Prostate gland (tissue), 2 donors: ENCODE results near the gene ANGPTL2. TPM values are rescaled to one million over a fixed set of nuclear protein-coding genes. Genes with fewer than 3 reads are reported as not detected.

Source experiments
- DNase-seq: peaks from one replicate; pipeline ENCODE4 v3.0.0-alpha.2; 2019; ENCODE audit warnings: low spot score
- H3K27ac ChIP-seq, 2 donors: fragments of 200-600 bp; sonication (generic); 2 replicates each; pipeline ENCODE4 v1.5.1; 2017 to 2019
- H3K27me3 ChIP-seq: fragments of 200-600 bp; sonication (generic); replicated peaks from 2 replicates; pipeline ENCODE4 v1.5.1; 2019; ENCODE audit not compliant: insufficient read depth
- H3K36me3 ChIP-seq, 2 donors: fragments of 200-600 bp; sonication (generic); 1 replicate in 1 of 2; 2 replicates in 1 of 2; pipeline versions ENCODE4 v1.5.1 to v1.8.1; 2017 to 2019
- H3K4me1 ChIP-seq: fragments of 200-600 bp; sonication (generic); replicated peaks from 2 replicates; pipeline ENCODE4 v1.5.1; 2019
- H3K4me3 ChIP-seq, 2 donors: fragments of 200-600 bp; sonication (generic); 2 replicates each; pipeline ENCODE4 v1.5.1; 2017 to 2019
- H3K9me3 ChIP-seq: fragments of 200-600 bp; sonication (generic); 2 replicates; pipeline ENCODE4 v1.5.1; 2017
- POLR2A ChIP-seq: fragments of 450-650 bp; IDR thresholded peaks from one replicate; pipeline ENCODE4 v1.6.1; 2016; ENCODE audit warnings: antibody characterized with exemption, mild to moderate bottlenecking
- POLR2AphosphoS5 ChIP-seq: sonication (generic); formaldehyde crosslinking; IDR thresholded peaks from one replicate; pipeline ENCODE4 v1.6.1; 2017; ENCODE audit warnings: antibody characterized with exemption
- WGBS: methylation state at CpG from one replicate; pipeline ENCODE4 v1.1.5; 2018; 5-methylcytosine and 5-hydroxymethylcytosine counted together
- intact Hi-C: fragments of 100-400 bp; cut with DNase I; formaldehyde crosslinking; loops from one replicate; pipeline ENCODE4 v1.14.2; 2022
- total RNA-seq, 2 donors: library from RNA; depleted of rRNA; stranded (reverse); fragments of >200 nt; gene quantifications; one replicate each; pipeline ENCODE4 v1.1.0, GENCODE V29; 2016
- TF ChIP-seq, protein P1 (sequence below), 4 experiments: fragments of 200-600 bp in 2 of 4; fragments of 450-650 bp in 2 of 4; sonication (generic) in 2 of 4; IDR thresholded peaks; 1 replicate in 3 of 4; 2 replicates in 1 of 4; pipeline ENCODE4 v1.5.1; 2016 to 2019; ENCODE audit warnings: antibody characterized with exemption in 4 of 4, mild to moderate bottlenecking in 2 of 4, moderate library complexity in 2 of 4

Gene ANGPTL2
- total RNA-seq, 2 donors from 2014 or later: 17.3 to 43.2 TPM

DNA sequence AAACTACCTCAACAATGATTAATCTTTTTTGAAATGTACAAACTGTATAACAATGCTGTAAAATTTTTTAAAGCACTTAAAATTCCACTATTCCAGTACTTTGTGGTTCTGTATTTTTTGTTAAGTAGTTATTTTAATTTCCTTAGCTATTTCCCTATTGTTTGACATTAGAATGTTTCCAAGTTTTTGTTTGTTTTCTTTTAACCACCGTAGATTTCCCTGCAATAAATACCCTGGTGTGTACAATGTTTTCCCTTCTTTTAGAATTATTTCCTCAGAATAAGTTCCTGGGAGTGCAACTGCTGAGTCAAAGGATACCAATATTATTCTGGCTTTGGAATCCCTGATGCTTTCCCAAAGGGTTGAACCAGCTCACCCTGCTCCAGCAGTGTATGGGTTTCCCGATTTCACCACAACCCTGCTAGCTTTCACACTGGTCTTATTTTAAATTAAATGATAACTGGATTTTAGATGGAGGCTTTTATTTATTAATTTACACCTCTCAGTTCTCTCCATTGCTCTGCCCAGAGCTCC, 20.6 kb upstream of the ANGPTL2 start:
- Histone ChIP-seq H3K36me3 (no peaks in the 10 kb centered on the region), H3K27ac (no peak overlapping the region), H3K9me3 (no peaks in the 10 kb centered on the region), H3K27me3 (no peaks in the 10 kb centered on the region), H3K4me3 (no peak overlapping the region), H3K4me1 (no peaks in the 10 kb centered on the region)
- DNase-seq: no peak
- intact Hi-C loops: no loop called here
- 41% methylated on average over 2 of the region's 2 CpGs for WGBS
- TF ChIP-seq, protein P1, sequence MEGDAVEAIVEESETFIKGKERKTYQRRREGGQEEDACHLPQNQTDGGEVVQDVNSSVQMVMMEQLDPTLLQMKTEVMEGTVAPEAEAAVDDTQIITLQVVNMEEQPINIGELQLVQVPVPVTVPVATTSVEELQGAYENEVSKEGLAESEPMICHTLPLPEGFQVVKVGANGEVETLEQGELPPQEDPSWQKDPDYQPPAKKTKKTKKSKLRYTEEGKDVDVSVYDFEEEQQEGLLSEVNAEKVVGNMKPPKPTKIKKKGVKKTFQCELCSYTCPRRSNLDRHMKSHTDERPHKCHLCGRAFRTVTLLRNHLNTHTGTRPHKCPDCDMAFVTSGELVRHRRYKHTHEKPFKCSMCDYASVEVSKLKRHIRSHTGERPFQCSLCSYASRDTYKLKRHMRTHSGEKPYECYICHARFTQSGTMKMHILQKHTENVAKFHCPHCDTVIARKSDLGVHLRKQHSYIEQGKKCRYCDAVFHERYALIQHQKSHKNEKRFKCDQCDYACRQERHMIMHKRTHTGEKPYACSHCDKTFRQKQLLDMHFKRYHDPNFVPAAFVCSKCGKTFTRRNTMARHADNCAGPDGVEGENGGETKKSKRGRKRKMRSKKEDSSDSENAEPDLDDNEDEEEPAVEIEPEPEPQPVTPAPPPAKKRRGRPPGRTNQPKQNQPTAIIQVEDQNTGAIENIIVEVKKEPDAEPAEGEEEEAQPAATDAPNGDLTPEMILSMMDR (IDR thresholded peaks at IDR 0.05): no peak
- TF ChIP-seq POLR2A: no peak
- TF ChIP-seq POLR2AphosphoS5: no peak

DNA sequence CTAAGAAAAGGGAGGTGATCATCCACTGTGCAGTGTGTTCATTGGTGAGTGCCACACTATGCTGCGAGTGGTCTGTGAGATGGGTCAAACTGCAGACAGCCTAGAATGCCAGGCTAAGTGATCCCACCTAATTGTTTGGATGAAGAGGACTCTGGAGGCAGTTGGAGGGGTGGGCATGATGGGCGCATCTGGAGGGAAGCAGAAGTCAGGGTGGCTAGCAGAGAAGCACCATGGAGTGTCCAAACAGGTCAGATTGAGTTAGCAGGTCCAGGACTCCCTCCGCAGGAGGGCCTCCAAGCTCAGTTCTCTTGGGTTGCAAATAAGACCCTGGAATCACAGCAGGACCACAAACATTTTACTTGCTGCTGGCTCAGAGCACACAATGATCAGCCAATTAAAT, 19.9 kb upstream of the ANGPTL2 start:
- H3K27ac ChIP-seq: no peak overlapping the region
- intact Hi-C loops: no loop called here
- H3K9me3 ChIP-seq: no peaks in the 10 kb centered on the region
- DNase-seq: no peak
- H3K27me3 ChIP-seq: no peaks in the 10 kb centered on the region
- H3K4me1 ChIP-seq: no peaks in the 10 kb centered on the region
- no peak overlapping the region for H3K4me3 ChIP-seq
- H3K36me3 ChIP-seq: no peaks in the 10 kb centered on the region
- TF ChIP-seq POLR2A (no peak), POLR2AphosphoS5 (no peak)
- TF ChIP-seq, protein P1 (IDR thresholded peaks at IDR 0.05): no peak
- 100% methylated on average over 3 of the region's 3 CpGs for WGBS

DNA sequence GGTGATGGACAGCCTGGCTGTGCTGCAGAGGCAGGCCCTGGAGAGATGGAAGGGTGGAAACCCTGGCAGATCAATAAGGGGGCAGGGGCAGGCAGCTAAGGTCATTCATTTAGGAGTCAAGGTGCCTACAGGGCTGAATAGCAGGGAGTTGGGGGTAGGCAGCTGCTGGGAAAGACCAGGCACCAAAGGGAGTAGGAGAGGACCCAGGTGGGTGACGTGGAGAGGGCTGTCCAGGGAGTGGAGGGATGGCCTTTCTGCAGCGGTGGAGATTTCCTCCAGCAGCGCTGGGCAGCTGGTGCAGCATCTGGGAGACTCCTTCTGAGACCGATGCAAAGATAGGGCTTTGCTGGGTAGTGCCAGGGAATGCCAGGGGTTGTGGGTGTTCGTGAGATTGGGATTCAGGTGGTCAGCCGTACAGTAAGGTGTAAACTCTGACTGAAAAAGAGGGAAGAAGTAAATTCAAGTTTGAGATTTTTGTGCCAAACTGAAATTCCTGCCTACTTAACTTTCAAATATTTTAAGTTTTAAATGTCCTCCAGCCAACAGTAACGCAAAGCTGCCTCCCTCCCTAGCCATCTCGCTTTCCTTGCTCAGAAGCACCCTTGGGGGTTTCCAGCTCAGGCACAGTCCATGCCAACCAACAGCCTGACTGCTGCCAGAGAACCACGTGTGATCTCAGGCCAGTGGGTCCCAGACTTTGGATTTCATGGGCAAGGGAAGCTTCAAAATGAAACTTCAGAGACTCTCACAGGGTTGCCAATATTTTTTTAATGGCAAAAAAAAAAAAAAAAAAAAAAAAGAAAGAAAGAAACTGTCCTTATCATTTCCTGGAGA, 18.6 kb upstream of the ANGPTL2 start:
- H3K4me1 ChIP-seq: no peaks in the 10 kb centered on the region
- TF ChIP-seq POLR2AphosphoS5 (peak; percentile 7), POLR2A (no peak)
- TF ChIP-seq, protein P1 (IDR thresholded peaks at IDR 0.05): no peak
- H3K27ac ChIP-seq: no peak overlapping the region
- no peak for DNase-seq
- H3K36me3 ChIP-seq: no peaks in the 10 kb centered on the region
- H3K4me3 ChIP-seq: no peak overlapping the region
- 56% methylated on average over 9 of the region's 9 CpGs for WGBS
- H3K9me3 ChIP-seq: no peaks in the 10 kb centered on the region
- no peaks in the 10 kb centered on the region for H3K27me3 ChIP-seq
- intact Hi-C loops: no loop called here

DNA sequence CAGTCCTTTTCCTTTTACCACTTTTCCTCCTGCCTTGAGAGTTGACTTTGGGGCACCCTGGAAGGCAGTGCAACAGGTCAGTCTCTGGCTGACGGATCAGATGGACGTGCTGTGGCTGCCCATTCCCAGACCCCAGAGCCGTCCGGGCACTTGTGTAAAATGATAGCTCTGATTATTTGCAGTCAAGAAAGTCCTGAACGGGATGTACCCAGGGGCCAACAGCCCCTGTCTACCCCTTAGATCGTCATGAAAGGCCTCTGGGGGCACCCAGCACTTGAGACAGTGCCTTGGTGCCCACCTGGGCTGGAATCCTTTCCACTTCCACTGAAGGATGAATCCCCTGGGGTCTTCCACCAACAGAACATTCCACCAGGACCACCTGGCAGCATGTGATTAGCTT, 17.7 kb upstream of the ANGPTL2 start:
- Histone ChIP-seq H3K27ac (no peak overlapping the region), H3K27me3 (no peaks in the 10 kb centered on the region), H3K9me3 (no peaks in the 10 kb centered on the region), H3K36me3 (no peaks in the 10 kb centered on the region), H3K4me3 (no peak overlapping the region), H3K4me1 (no peaks in the 10 kb centered on the region)
- intact Hi-C loops: no loop called here
- DNase-seq: no peak
- TF ChIP-seq POLR2A: no peak
- TF ChIP-seq POLR2AphosphoS5: no peak
- TF ChIP-seq, protein P1 (IDR thresholded peaks at IDR 0.05): no peak
- 94% methylated on average over 6 of the region's 6 CpGs for WGBS

DNA sequence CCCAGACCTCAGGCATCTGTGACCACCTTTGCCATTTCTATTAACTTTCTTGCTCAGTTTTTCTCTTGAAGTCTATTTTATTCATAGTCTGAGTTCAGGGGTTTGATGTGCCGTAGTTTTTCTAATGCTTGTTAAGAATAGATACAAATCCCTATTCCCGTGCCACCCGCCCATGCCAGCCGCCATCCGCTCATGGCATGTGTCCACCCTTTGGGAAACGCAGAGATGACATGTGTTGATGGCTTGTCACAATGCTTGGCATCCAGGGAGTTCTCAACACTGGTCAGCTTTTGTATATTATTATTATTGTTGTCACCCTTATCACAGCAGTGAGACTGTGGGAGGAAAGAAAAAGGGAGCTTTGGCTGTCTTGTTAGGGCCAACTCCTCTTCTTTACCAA, 17.3 kb upstream of the ANGPTL2 start:
- DNase-seq: no peak
- H3K4me3 ChIP-seq: no peak overlapping the region
- H3K9me3 ChIP-seq: no peaks in the 10 kb centered on the region
- no peak overlapping the region for H3K27ac ChIP-seq
- TF ChIP-seq POLR2A (no peak), POLR2AphosphoS5 (no peak)
- TF ChIP-seq, protein P1 (IDR thresholded peaks at IDR 0.05): no peak
- intact Hi-C loops: no loop called here
- no peaks in the 10 kb centered on the region for H3K27me3 ChIP-seq
- 96% methylated on average over 6 of the region's 6 CpGs for WGBS
- no peaks in the 10 kb centered on the region for H3K4me1 ChIP-seq
- H3K36me3 ChIP-seq: no peaks in the 10 kb centered on the region
